GM19372 (cell line): ENCODE measurements around the gene DVL1.
"Not testable (repeated sequence)": the region's sequence is repeated elsewhere in the genome, so short reads cannot be mapped to it uniquely, and the experiment has no call there.

Experiments used
- ATAC-seq: cut with Tn5 transposase; IDR thresholded peaks from one replicate; pipeline ENCODE4 v1.9.1; 2021; ENCODE audit warnings: mild to moderate bottlenecking, low read depth, moderate library complexity; ENCODE audit not compliant: unreplicated experiment

The DVL1 gene

DNA sequence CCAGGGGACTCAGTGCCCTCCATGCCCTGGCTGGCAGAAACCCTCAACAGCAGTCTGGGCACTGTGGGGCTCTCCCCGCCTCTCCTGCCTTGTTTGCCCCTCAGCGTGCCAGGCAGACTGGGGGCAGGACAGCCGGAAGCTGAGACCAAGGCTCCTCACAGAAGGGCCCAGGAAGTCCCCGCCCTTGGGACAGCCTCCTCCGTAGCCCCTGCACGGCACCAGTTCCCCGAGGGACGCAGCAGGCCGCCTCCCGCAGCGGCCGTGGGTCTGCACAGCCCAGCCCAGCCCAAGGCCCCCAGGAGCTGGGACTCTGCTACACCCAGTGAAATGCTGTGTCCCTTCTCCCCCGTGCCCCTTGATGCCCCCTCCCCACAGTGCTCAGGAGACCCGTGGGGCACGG, 21.0 kb downstream of the DVL1 start:
- ATAC-seq: no peak

DNA sequence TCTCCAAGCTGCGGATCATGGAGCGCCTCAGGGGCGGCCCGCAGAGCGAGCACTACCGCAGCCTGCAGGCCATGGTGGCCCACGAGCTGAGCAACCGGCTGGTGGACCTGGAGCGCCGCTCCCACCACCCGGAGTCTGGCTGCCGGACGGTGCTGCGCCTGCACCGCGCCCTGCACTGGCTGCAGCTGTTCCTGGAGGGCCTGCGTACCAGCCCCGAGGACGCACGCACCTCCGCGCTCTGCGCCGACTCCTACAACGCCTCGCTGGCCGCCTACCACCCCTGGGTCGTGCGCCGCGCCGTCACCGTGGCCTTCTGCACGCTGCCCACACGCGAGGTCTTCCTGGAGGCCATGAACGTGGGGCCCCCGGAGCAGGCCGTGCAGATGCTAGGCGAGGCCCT, 21.9 kb downstream of the DVL1 start:
- ATAC-seq: no peak

- ATAC-seq: no peak
Measured at GRCh38 chr1:1326075-1326605, 23.1 kb downstream of the DVL1 start.

DNA sequence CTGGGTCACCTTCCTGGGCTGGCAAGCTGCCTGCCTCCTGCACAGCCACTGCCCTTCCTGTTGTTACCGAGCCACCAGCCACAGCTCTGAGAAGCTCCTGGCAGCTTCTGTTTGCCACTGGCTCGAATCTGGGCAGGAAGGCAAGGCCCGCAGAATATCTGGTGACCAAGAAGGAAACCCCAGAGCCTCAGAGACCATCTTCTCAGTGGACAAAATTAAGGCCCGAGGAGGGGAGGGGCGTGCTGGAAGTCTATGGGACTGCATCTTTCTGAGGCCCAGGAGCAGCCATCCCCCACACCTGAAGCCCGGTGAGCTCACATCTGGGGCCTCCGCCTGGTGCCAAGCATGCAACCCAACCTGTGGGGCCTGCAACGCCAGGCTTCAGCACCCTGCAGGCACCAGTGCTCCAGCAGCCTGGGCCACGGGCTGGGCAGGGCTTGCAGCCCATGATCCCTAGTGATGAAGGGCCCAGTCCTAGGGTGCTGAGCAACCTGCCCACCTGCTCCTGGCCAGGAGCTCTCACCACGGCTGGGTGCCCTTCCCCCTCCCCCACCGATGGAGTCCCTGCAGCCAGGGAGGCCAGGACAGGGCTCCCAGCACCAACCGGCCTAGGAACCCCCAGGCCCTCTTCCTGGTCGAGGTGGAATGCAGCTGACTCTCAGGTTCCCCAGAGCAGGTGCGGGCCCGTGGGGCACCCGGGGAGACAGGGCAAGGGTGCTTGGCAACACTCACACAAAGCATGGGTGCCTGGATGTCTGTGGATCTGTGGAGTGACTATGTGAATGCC, 23.7 kb downstream of the DVL1 start:
- ATAC-seq: no peak

DNA sequence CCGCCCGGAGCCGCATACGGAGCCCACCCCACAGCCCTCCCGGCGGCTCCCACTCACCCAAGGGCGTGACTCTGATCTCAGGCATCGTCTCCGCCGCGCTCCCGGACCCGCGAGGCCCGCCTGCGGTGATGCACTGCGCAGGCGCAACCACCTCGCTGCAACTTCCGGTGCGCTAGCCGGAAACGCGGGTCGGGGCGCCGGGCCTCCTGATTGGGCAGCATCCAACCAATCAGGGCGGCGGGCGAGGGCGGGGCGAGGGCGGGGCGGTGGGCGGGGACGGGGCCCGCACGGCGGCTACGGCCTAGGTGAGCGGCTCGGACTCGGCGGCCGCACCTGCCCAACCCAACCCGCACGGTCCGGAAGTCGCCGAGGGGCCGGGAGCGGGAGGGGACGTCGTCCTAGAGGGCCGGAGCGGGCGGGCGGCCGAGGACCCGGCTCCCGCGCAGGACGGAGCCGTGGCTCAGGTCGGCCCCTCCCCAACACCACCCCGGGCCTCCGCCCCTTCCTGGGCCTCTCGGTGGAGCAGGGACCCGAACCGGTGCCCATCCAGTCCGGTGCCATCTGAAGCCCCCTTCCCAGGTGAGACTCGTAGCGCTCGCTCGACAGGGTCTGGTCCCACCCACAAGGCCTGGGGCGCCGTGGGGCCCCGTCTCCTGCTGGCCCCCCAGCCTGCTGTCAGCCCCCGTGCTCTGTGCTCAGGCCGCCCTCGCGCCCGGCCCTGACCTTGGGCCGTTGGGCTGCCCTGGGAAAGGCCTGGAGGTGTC, 24.5 kb downstream of the DVL1 start, which contains the start of the genes CPTP and INTS11:
Gene CPTP (plus strand): TSS at position 279 of the 764 bp plus-strand sequence. CDS start 2,109 bp downstream, outside the sequence.
Gene INTS11 (minus strand): TSS at position 137 of the 764 bp plus-strand sequence. CDS start 52 bp downstream, at position 85.
- ATAC-seq: peak; percentile 79

GRCh38 chr1:1324084-1324523, 25.1 kb downstream of the DVL1 start:
- peak; percentile 33 for ATAC-seq

- no peak for ATAC-seq
Measured at GRCh38 chr1:1322952-1323351, 26.3 kb downstream of the DVL1 start.

GRCh38 chr1:1322418-1322817, 26.8 kb downstream of the DVL1 start:
- no peak for ATAC-seq

- ATAC-seq: no peak
Measured at GRCh38 chr1:1321477-1321876, 27.7 kb downstream of the DVL1 start.

GRCh38 chr1:1320666-1321448, 28.4 kb downstream of the DVL1 start:
- ATAC-seq: no peak

DNA sequence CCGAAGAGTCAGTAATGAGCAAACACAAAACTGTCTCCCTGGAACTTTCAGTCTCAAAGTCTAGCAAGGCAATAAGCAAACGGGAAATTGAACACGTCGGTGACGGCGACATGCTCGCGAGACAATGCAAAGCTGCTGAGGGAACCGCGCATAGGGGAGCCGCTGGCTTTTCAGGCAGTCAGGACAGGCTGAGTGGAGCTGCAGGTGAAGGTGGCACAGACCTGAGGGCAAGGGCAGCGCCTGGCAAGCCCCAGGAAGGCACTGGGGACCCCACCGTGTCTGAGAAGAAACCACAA, 29.6 kb downstream of the DVL1 start:
- no peak for ATAC-seq

DNA sequence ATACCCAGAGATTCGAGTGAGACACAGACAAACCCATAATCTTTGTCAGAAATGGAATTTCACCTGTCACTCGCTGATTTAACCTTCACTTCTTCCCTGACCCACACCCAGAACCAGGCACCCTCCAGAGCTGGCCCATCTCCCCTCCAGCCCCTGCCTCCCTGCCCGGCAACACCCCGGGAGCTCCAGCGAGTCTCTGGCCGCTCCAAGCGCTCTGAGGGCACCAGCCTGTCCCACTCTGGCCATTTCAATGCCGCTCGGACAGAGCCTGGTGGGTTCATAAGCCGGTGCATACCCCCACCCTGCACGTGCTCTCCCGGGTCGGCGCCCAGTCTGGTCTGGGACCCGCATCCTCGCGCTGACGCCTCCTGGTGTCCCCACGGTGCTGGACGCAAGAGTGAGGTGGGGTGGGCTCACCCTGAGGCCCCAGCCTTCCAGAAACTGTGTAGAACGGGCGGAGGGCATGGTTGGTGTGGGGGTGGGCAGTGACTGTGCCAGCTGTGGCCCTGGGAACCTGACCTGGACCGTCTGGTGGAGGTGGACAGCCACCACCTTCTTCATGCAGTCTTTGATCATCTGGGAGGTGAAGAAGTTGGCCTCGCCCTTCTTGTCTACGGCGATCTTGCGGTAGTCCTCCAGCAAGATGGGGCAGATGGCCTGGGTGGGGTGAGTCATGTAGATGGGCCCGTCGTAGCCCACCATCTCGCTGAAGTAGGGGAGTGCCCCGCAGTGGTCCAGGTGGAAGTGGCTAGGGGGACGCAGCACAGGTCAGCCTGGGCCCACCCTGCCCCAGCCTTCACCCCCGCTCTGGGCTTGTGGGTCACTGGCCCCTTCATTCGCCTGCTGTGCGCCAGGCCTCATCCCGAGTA, 30.2 kb downstream of the DVL1 start:
- ATAC-seq: no peak

GRCh38 chr1:1318131-1318652, 31.0 kb downstream of the DVL1 start:
- no peak for ATAC-seq

- no peak for ATAC-seq
Measured at GRCh38 chr1:1317420-1317819, 31.8 kb downstream of the DVL1 start.

DNA sequence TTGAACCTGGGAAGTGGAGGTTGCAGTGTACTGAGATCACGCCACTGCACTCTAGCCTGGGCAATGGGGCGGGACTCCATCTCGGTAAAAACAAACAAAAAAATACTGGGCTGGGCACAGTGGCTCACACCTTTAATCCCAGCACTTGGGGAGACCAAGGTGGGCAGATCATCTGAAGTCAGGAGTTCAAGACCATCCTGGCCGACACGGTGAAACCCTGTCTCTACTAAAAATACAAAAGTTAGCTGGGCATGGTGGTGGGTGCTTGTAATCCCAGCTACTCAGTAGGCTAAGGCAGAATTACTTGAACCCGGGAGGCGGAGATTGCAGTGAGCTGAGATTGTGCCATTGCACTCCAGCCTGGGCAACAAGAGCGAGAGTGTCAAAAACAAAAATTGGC, 33.0 kb downstream of the DVL1 start:
- ATAC-seq: not testable (repeated sequence)

DNA sequence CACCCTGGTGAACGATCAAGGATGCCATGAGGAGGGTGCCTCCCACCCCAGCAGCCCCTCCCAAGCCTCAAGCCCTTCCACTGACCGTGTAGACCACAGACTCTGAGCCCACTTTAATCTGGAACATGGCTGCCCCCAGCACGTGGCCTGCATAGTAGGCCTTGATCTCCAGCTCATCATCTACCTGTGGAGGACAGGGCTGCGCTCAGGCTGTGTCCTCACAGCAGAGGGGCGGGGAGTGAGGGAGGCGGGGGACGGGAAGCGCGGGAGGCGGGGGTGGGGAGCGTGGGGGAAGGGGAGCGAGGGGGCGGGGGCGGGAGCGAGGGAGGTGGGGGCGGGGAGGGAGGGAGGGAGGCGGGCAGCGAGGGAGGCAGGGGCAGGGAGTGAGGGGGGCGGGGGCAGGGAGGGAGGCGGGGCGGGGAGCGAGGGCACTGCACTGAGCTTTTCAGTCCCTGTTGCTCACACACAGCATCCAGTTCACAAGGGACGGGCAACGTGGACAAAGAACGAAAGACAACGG, 33.7 kb downstream of the DVL1 start:
- ATAC-seq: no peak

GRCh38 chr1:1314678-1315335, 34.4 kb downstream of the DVL1 start:
- no peak for ATAC-seq

DNA sequence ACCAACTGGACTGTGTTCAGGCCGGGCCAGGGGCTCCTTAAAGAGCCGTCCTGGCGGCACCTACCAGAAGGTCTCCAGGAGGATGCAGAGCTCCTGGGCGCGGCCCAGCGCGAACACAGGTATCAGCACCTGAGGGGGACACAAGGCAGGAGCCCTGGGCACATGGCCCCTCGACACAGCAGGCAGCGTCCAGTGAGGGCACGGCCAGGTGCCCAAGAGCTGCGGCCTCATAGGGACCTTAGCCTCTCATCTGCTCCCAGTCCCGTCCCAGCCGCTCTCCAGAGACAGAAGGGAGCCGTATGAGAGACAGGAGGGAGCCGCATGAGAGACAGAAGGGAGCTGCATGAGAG, 35.0 kb downstream of the DVL1 start:
- no peak for ATAC-seq
